Erythroblast (primary cell): ENCODE results near the gene MTF2.

Experiments used
- GATA1 ChIP-seq: IDR thresholded peaks from 2 replicates; pipeline ENCODE4 v1.6.1; 2011; ENCODE audit warnings: low read depth, mild to moderate bottlenecking, control low read depth, low read length, moderate library complexity
- POLR2A ChIP-seq: IDR thresholded peaks from 2 replicates; pipeline ENCODE4 v1.6.1; 2011; ENCODE audit warnings: mild to moderate bottlenecking, low read length

DNA sequence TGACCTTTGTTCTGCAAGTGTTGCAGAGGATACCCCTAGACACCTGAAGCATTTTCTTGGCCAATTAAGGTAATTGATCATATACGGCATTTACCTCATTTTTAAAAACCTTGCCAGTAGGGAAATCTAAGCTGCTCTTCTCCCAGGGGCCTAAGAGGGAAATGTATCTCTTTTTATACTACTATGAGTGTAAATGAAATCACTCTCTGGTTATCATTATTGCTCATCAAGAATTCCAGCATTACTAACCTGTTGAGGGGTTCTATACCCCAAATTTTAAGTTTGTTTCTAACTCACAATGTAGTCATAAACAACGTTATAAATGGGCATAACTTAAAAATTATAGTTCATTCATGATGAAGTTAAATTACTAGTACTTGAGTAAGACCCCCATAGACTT lies 73.8 kb downstream of the MTF2 start:
- no peak for TF ChIP-seq POLR2A
- no peak for TF ChIP-seq GATA1
